Upper lobe of left lung (tissue), 6 donors: Measurements from ENCODE around the gene CPAMD8. TPM values are rescaled to one million over a fixed set of nuclear protein-coding genes. Genes with fewer than 3 reads are reported as not detected.
"Not testable (repeated sequence)": the region's sequence is repeated elsewhere in the genome, so short reads cannot be mapped to it uniquely, and the experiment has no call there.

Source experiments
- ATAC-seq, 2 donors: fragments of 200-7000 bp; cut with Tn5 transposase; one replicate each; pipeline ENCODE4 v1.9.1; 2022; ENCODE audit warnings: mild to moderate bottlenecking in 2 of 2, moderate library complexity in 2 of 2; ENCODE audit not compliant: low FRiP score in 2 of 2
- DNase-seq, 2 donors: peaks; one replicate each; pipeline ENCODE4 v3.0.0-alpha.2; 2019 to 2020
- H3K27ac ChIP-seq, 4 donors: fragments of 200-600 bp; sonication (generic); one replicate each; pipeline ENCODE4 v1.5.1; 2016 to 2019
- H3K27me3 ChIP-seq, 4 donors: fragments of 200-600 bp; sonication (generic); one replicate each; pipeline ENCODE4 v1.5.1; 2017 to 2019
- H3K36me3 ChIP-seq, 4 donors: fragments of 200-600 bp; sonication (generic); one replicate each; pipeline ENCODE4 v1.5.1; 2016 to 2019
- H3K4me1 ChIP-seq, 4 donors: fragments of 200-600 bp; sonication (generic); one replicate each; pipeline ENCODE4 v1.5.1; 2018 to 2019
- H3K4me3 ChIP-seq, 4 donors: fragments of 200-600 bp; sonication (generic); one replicate each; pipeline ENCODE4 v1.5.1; 2017 to 2019; ENCODE audit warnings: mild to moderate bottlenecking in 2 of 4, moderate library complexity in 1 of 4
- H3K9me3 ChIP-seq, 4 donors: fragments of 200-600 bp; sonication (generic); one replicate each; pipeline ENCODE4 v1.5.1; 2018 to 2019
- EP300 ChIP-seq, 4 donors: sonication (generic); formaldehyde crosslinking; IDR thresholded peaks; one replicate each; pipeline ENCODE4 v1.5.1; 2017; ENCODE audit warnings: antibody characterized with exemption in 4 of 4, control low read depth in 2 of 4
- POLR2A ChIP-seq, 4 donors: fragments of 450-650 bp; IDR thresholded peaks; one replicate each; pipeline ENCODE4 v1.5.1; 2016 to 2017; ENCODE audit warnings: antibody characterized with exemption in 4 of 4, mild to moderate bottlenecking in 2 of 4
- POLR2AphosphoS5 ChIP-seq, 2 donors: sonication (generic); formaldehyde crosslinking; IDR thresholded peaks; one replicate each; pipeline ENCODE4 v1.5.1; 2017; ENCODE audit warnings: antibody characterized with exemption in 2 of 2
- WGBS, 2 donors: methylation state at CpG; one replicate each; pipeline ENCODE4 v1.1.5; 2017 to 2018; 5-methylcytosine and 5-hydroxymethylcytosine counted together
- total RNA-seq, 6 donors: library from RNA; depleted of rRNA in 4 of 6; stranded (reverse); fragments of >200 nt in 4 of 6; gene quantifications; one replicate each; pipeline versions ENCODE4 v1.1.0 to v1.2.1, GENCODE V29; 2016 to 2021
- TF ChIP-seq, protein P1 (sequence below), 6 experiments: fragments of 450-650 bp in 4 of 6; fragments of 200-600 bp in 2 of 6; sonication (generic) in 2 of 6; IDR thresholded peaks; one replicate each; pipeline ENCODE4 v1.5.1; 2016 to 2019; ENCODE audit warnings: antibody characterized with exemption in 6 of 6
- donor health status: DM: no; HTN: no; CAD: no; lungs with moderate emphysema.
- donor health status: DM: no; HTN: yes; CAD: no; lungs with severe emphysema.

CPAMD8 gene
- total RNA-seq, 6 donors from 2014 or later: 35.8 to 262 (median 61.1) TPM

DNA sequence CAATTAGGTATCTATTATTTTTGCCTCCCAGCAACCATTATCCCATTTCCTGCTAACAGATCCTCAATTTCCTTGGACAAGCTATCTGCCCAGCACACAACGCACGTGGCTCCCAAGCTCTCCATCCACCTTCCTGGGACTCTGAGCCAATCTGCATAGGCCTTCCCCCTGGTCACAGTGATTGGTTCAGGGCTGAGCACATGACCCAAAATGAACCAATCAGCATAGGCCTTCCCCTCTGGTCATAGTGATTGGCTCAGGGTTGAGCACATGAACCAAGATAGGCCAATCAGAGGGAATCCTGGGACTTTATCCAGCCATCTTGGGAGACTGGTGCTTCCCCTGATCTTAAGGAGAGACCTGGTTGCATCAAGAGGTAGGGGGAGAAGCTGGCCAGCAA is 5.8 kb downstream of the CPAMD8 start:
- ATAC-seq: no peak
- TF ChIP-seq POLR2A (IDR thresholded peaks at IDR 0.05) (no peak), POLR2AphosphoS5 (IDR thresholded peaks at IDR 0.05) (no peak), EP300 (IDR thresholded peaks at IDR 0.05) (no peak)
- TF ChIP-seq, protein P1, sequence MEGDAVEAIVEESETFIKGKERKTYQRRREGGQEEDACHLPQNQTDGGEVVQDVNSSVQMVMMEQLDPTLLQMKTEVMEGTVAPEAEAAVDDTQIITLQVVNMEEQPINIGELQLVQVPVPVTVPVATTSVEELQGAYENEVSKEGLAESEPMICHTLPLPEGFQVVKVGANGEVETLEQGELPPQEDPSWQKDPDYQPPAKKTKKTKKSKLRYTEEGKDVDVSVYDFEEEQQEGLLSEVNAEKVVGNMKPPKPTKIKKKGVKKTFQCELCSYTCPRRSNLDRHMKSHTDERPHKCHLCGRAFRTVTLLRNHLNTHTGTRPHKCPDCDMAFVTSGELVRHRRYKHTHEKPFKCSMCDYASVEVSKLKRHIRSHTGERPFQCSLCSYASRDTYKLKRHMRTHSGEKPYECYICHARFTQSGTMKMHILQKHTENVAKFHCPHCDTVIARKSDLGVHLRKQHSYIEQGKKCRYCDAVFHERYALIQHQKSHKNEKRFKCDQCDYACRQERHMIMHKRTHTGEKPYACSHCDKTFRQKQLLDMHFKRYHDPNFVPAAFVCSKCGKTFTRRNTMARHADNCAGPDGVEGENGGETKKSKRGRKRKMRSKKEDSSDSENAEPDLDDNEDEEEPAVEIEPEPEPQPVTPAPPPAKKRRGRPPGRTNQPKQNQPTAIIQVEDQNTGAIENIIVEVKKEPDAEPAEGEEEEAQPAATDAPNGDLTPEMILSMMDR (IDR thresholded peaks at IDR 0.05): no peak
- peaks cover 0 to 17% (median 0%) of the 10 kb centered on the region in 4 donors for H3K9me3 ChIP-seq
- no peaks in the 10 kb centered on the region for H3K36me3 ChIP-seq
- no peaks in the 10 kb centered on the region for H3K27me3 ChIP-seq
- no peak for DNase-seq
- 67 to 77% methylated on average over 2 of the region's 2 CpGs for WGBS, 2 donors
- H3K27ac ChIP-seq: peak overlapping the region; percentile 44 to 83 (median 74)
- H3K4me3 ChIP-seq: no peak overlapping the region
- peaks cover 15 to 33% (median 25%) of the 10 kb centered on the region in 4 donors for H3K4me1 ChIP-seq

DNA sequence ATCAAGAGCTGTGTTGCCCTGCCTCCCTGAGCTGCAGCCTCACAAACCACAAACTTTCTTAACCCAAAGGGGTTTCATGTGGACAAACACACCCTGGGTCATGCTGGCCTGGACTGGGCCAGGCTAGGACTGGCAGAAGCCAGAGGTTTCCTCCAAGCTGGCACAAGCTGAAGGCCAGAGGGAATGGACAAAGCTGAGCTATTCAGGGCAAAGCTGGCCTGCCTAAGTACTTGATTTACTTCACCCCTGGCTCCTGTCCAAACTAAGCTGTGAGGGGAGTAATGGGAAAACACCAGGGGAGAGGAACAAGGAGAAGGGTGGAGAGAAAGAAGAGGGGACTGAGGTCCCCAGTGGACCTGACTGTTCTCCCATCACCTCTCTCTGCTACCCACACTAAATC is 6.2 kb downstream of the CPAMD8 start:
- DNase-seq: peak in 1 of 2 donors; percentile 35
- Histone ChIP-seq H3K36me3 (no peaks in the 10 kb centered on the region), H3K4me3 (no peak overlapping the region), H3K27ac (peak overlapping the region; percentile 44 to 83 (median 57)), H3K27me3 (no peaks in the 10 kb centered on the region), H3K9me3 (peaks cover 0 to 17% (median 0%) of the 10 kb centered on the region in 4 donors), H3K4me1 (peaks cover 13 to 33% (median 23%) of the 10 kb centered on the region in 4 donors)
- TF ChIP-seq POLR2AphosphoS5 (IDR thresholded peaks at IDR 0.05) (no peak), POLR2A (IDR thresholded peaks at IDR 0.05) (no peak), EP300 (IDR thresholded peaks at IDR 0.05) (no peak)
- TF ChIP-seq, protein P1 (IDR thresholded peaks at IDR 0.05): no peak
- no peak for ATAC-seq

DNA sequence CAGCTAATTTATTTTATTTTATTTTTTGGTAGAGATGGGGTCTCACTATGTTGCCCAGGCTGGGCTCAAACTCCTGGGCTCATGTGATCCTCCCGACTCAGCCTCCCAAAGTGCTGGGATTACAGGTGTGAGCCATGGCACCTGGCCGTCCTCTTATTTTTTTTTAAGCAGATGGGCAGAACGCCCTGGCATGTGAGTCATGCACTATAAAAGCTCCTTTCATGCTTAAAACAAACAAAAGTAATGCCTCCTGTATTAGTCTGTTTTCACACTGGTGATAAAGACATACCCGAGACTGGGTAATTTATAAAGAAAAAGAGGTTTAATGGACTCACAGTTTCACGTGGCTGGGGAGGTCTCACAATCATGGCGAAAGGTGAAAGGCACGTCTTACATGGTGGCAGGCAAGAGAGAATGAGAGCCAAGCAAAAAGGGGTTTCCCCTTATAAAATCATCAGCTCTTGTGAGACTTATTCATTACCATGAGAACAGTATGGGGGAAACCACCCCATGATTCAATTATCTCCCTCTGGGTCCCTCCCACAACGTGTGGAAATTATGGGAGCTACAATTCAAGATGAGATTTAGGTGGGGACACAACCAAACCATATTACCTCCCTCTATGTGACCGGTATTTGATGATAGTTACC is 12.3 kb downstream of the CPAMD8 start:
- not testable (repeated sequence) for ATAC-seq, H3K27ac ChIP-seq, DNase-seq, H3K27me3 ChIP-seq, H3K9me3 ChIP-seq, H3K4me3 ChIP-seq, H3K4me1 ChIP-seq, H3K36me3 ChIP-seq
- 62 to 82% methylated on average over 9 of the region's 9 CpGs for WGBS, 2 donors

DNA sequence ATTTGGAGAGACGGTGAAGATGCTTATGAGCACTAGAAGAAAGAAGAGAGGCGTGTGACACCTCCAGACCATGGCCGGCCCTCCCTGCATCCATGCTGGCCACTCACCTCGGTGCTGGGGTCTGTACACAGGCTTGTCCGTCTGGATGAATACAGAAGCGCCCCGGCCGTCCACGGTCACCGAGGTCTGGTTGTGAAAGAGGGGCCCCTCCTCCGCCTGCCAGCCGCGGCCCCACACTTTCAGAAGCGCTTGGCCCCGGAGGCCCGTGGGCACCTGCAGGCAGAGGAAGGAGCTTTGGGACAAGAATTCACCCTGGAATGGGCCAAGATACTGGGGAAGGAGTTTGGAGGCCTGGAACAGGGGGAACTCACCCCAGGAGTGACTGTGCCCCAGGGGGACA is 15.1 kb downstream of the CPAMD8 start:
- peak in 1 of 2 donors; percentile 76 for DNase-seq

DNA sequence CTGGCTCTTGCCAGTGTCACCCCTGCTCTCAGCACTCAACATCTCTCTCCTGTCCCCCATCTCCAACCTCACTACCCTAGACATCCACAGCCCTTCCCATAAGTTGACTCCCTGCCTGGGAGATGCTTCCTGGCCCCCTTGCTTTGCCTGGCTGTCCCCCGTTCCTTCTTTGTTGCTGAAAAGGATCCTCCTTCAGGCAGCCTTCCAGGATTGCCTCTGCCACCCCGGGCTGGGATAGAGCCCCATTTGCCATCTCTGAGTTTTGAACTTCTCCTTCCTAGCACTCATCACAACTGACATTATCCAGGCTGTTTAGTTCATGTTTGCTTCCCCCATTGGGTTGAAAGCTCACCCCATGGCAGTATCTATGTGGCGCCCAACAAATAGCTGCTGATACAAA is 20.0 kb downstream of the CPAMD8 start:
- WGBS, 2 donors: 91 to 97% methylated on average over 3 of the region's 3 CpGs
- H3K27me3 ChIP-seq: no peaks in the 10 kb centered on the region
- H3K9me3 ChIP-seq: peaks cover 0 to 7% (median 0%) of the 10 kb centered on the region in 4 donors
- TF ChIP-seq, protein P1 (IDR thresholded peaks at IDR 0.05): no peak
- TF ChIP-seq POLR2AphosphoS5 (IDR thresholded peaks at IDR 0.05): no peak
- H3K4me3 ChIP-seq: no peak overlapping the region
- H3K27ac ChIP-seq: no peak overlapping the region
- no peaks in the 10 kb centered on the region for H3K4me1 ChIP-seq
- no peaks in the 10 kb centered on the region for H3K36me3 ChIP-seq
- no peak for DNase-seq
- ATAC-seq: no peak

More for the DNA sequence above, 15.1 kb downstream of the CPAMD8 start:
- H3K4me3 ChIP-seq: no peak overlapping the region
- no peaks in the 10 kb centered on the region for H3K4me1 ChIP-seq
- TF ChIP-seq EP300 (IDR thresholded peaks at IDR 0.05) (no peak), POLR2AphosphoS5 (IDR thresholded peaks at IDR 0.05) (no peak), POLR2A (IDR thresholded peaks at IDR 0.05) (no peak)
- TF ChIP-seq, protein P1 (IDR thresholded peaks at IDR 0.05): no peak
- H3K36me3 ChIP-seq: no peaks in the 10 kb centered on the region
- H3K27ac ChIP-seq: no peak overlapping the region
- ATAC-seq: peak in 1 of 2 donors; percentile 21
- peaks cover 0 to 7% (median 0%) of the 10 kb centered on the region in 4 donors for H3K9me3 ChIP-seq
- H3K27me3 ChIP-seq: no peaks in the 10 kb centered on the region
- WGBS, 2 donors: 86 to 93% methylated on average over 9 to 16 of the region's 16 CpGs
